K562 (cell line): ENCODE results near the gene ILF2. TPM values are rescaled to one million over a fixed set of nuclear protein-coding genes. Genes with fewer than 3 reads are reported as not detected.

Experiments
- ATAC-seq: fragments of 200-7000 bp; cut with Tn5 transposase; 3 replicates; pipeline ENCODE4 v1.9.1; 2020; ENCODE audit warnings: moderate library complexity
- BruUV-seq: library from RNA; stranded (reverse); fragments of 400-500 nt; replicated peaks from 2 replicates; lab custom pipeline; 2021; lab: Mats Ljungman, UMichigan
- CTCF ChIA-PET: fragments of 300-600 bp; formaldehyde crosslinking; extraction: SDS; loops from one replicate; lab custom pipeline; 2021; ENCODE audit warnings: low intra/inter-chr PET ratio; lab: Yijun Ruan, JAX
- POLR2A ChIA-PET: fragments of 300-600, 350-650 bp; sonication (Branson Sonifier 250); formaldehyde crosslinking; extraction: SDS; loops from one replicate; lab custom pipeline; 2021; ENCODE audit warnings: antibody characterized with exemption, inconsistent platforms; lab: Yijun Ruan, JAX
- DNase-seq, 4 experiments: peaks; one replicate each; pipeline versions ENCODE4 v3.0.0 to v3.0.0-alpha.2; 2011 to 2018; ENCODE audit warnings: low spot score in 3 of 4, mixed read lengths in 3 of 4; ENCODE audit errors: extremely low read depth in 1 of 4
- FAIRE-seq: peaks from 2 replicates; lab custom pipeline; 2011; peaks lifted over from hg19 to GRCh38; lab: Jason Lieb, UNC
- H2AFZ ChIP-seq: 2 replicates; pipeline ENCODE4 v1.6.0; 2011; ENCODE audit warnings: low read depth, low read length, control low read depth, inconsistent platforms
- H3K27ac ChIP-seq: fragments of 200-600 bp; 3 replicates; pipeline ENCODE4 v1.8.0; 2011; ENCODE audit warnings: low read depth, mild to moderate bottlenecking, control low read depth, inconsistent platforms, low read length, moderate library complexity, mixed read lengths; ENCODE audit errors: extremely low read depth
- H3K27me3 ChIP-seq, 2 experiments: fragments of 300-600 bp in 1 of 2; 2 replicates in 1 of 2; 3 replicates in 1 of 2; pipeline versions ENCODE4 v1.6.0 to v1.8.0; 2011; ENCODE audit warnings: inconsistent platforms in 2 of 2, low read length in 2 of 2, mild to moderate bottlenecking in 1 of 2, mixed read lengths in 1 of 2, moderate library complexity in 1 of 2; ENCODE audit not compliant: control insufficient read depth in 2 of 2, insufficient read depth in 2 of 2
- H3K36me3 ChIP-seq: fragments of 300-600 bp; 3 replicates; pipeline ENCODE4 v1.8.0; 2011; ENCODE audit warnings: mild to moderate bottlenecking, low read length, inconsistent platforms; ENCODE audit not compliant: control insufficient read depth, insufficient read depth
- H3K4me1 ChIP-seq, 2 experiments: fragments of 200-600 bp in 1 of 2; replicated peaks in 1 of 2; 2 replicates in 1 of 2; 3 replicates in 1 of 2; pipeline versions ENCODE4 v1.5.1 to v1.8.0; 2011; ENCODE audit warnings: inconsistent platforms in 2 of 2, low read length in 2 of 2, mild to moderate bottlenecking in 1 of 2, mixed read lengths in 1 of 2, moderate library complexity in 1 of 2; ENCODE audit not compliant: control insufficient read depth in 2 of 2, insufficient read depth in 2 of 2
- H3K4me2 ChIP-seq: 2 replicates; pipeline ENCODE4 v1.6.1; 2011; ENCODE audit warnings: low read length, control low read depth, inconsistent platforms, mixed read lengths; ENCODE audit not compliant: insufficient read depth
- H3K4me3 ChIP-seq: fragments of 200-600 bp; sonication (generic), shearing (Covaris generic); 2 replicates; pipeline ENCODE4 v1.5.1; 2016; ENCODE audit warnings: control low read depth, inconsistent platforms
- H3K79me2 ChIP-seq: fragments of 200-600 bp; 3 replicates; pipeline ENCODE4 v1.8.0; 2011; ENCODE audit warnings: low read length, inconsistent platforms; ENCODE audit not compliant: control insufficient read depth, insufficient read depth
- H3K9ac ChIP-seq, 2 experiments: 2 replicates each; pipeline versions ENCODE4 v1.6.0 to v1.6.1; 2011; ENCODE audit warnings: low read depth in 2 of 2, low read length in 2 of 2, control low read depth in 1 of 2, inconsistent platforms in 1 of 2, mild to moderate bottlenecking in 1 of 2, mixed read lengths in 1 of 2; ENCODE audit not compliant: insufficient read depth in 1 of 2
- H3K9me1 ChIP-seq: one replicate; pipeline ENCODE4 v1.6.0; 2011; ENCODE audit warnings: inconsistent platforms, mild to moderate bottlenecking, low read length, moderate library complexity; ENCODE audit not compliant: control insufficient read depth, insufficient read depth
- H3K9me3 ChIP-seq: replicated peaks from 2 replicates; pipeline ENCODE4 v1.5.1; 2011; ENCODE audit warnings: low read depth, low read length, inconsistent platforms; ENCODE audit not compliant: control insufficient read depth, insufficient read depth
- H4K20me1 ChIP-seq: replicated peaks from 2 replicates; pipeline ENCODE4 v1.6.1; 2011; ENCODE audit warnings: low read length, inconsistent platforms, mixed read lengths; ENCODE audit not compliant: control insufficient read depth, insufficient read depth
- CTCF ChIP-seq, 3 experiments: IDR thresholded peaks in 2 of 3; conservative IDR thresholded peaks in 1 of 3; 2 replicates each; pipeline ENCODE4 v1.5.1; 2011 to 2012; ENCODE audit warnings: low read length in 3 of 3, mild to moderate bottlenecking in 3 of 3, control low read depth in 2 of 3, improper control_type of control experiment in 1 of 3, inconsistent platforms in 1 of 3, low read depth in 1 of 3, mixed read lengths in 1 of 3, moderate library complexity in 1 of 3; ENCODE audit not compliant: insufficient read depth in 2 of 3
- GABPB1 ChIP-seq: sonication (generic); formaldehyde crosslinking; IDR thresholded peaks from 2 replicates; pipeline ENCODE4 v1.8.0; 2022; ENCODE audit warnings: mild to moderate bottlenecking, missing genetic modification reagents
- KLF1 ChIP-seq: fragments of 450-650 bp; IDR thresholded peaks from 2 replicates; pipeline ENCODE4 v1.6.1; 2016; ENCODE audit warnings: missing genetic modification characterization, missing compliant biosample characterization
- KLF13 ChIP-seq: fragments of 450-650 bp; IDR thresholded peaks from 2 replicates; pipeline ENCODE4 v1.6.1; 2016; ENCODE audit warnings: missing genetic modification characterization, low read depth, mild to moderate bottlenecking, missing compliant biosample characterization, moderate library complexity, borderline replicate concordance
- KLF16 ChIP-seq: IDR thresholded peaks from 2 replicates; pipeline ENCODE4 v1.6.1; 2016; ENCODE audit warnings: antibody characterized with exemption
- MAX ChIP-seq: sonication (generic); formaldehyde crosslinking; IDR thresholded peaks from 2 replicates; pipeline ENCODE4 v1.9.0; 2022; ENCODE audit warnings: mild to moderate bottlenecking, missing genetic modification reagents
- MYNN ChIP-seq, 2 experiments: sonication (generic); formaldehyde crosslinking in 1 of 2; IDR thresholded peaks; 2 replicates each; pipeline versions ENCODE4 v1.5.0 to v1.6.1; 2016 to 2020; ENCODE audit warnings: antibody characterized with exemption in 1 of 2, missing genetic modification reagents in 1 of 2
- PRMT5 ChIP-seq: sonication (generic); formaldehyde crosslinking; IDR thresholded peaks from 2 replicates; pipeline ENCODE4 v1.5.0; 2020; ENCODE audit warnings: missing genetic modification reagents
- SLC30A9 ChIP-seq: fragments of 250-450 bp; sonication (Bioruptor Pico); IDR thresholded peaks from 2 replicates; pipeline ENCODE4 v1.8.0; 2022; ENCODE audit warnings: mild to moderate bottlenecking, moderate library complexity
- SUPT5H ChIP-seq: fragments of 450-650 bp; IDR thresholded peaks from 2 replicates; pipeline ENCODE4 v1.6.1; 2016
- TGIF2 ChIP-seq: sonication (generic); formaldehyde crosslinking; IDR thresholded peaks from 2 replicates; pipeline ENCODE4 v1.8.1; 2022; ENCODE audit warnings: mild to moderate bottlenecking, missing genetic modification reagents, moderate library complexity
- WGBS: fragments of 100-300 bp; shearing (Covaris generic); methylation state at CpG from one replicate; pipeline ENCODE4 v1.1.6; 2016; ENCODE audit warnings: low coverage, mixed read lengths; ENCODE audit not compliant: insufficient coverage; ENCODE audit errors: missing lambda C conversion rate; 5-methylcytosine and 5-hydroxymethylcytosine counted together
- in situ Hi-C: fragments of 300-500 bp; cut with MboI; formaldehyde crosslinking; loops from 4 replicates; pipeline ENCODE4 v1.15.0; 2018; ENCODE audit warnings: inconsistent platforms, mixed read lengths
- intact Hi-C: fragments of 100-400 bp; cut with micrococcal nuclease; formaldehyde crosslinking; loops from 2 replicates; pipeline ENCODE4 v1.14.2; 2022
- polyA plus RNA-seq, 8 experiments: library from polyadenylated mRNA; depleted of rRNA in 4 of 8; stranded (reverse) in 5 of 8; unstranded in 3 of 8; fragments of >200 nt; fragmentation: Nextera tagmentation in 2 of 8; fragmentation: Illumina TruSeq in 1 of 8; extraction: Ambion mirVana in 2 of 8; extraction: Trizol in 1 of 8; gene quantifications; 2 replicates each; pipeline versions ENCODE4 v1.2.1 to v1.2.3, GENCODE V29; 2011 to 2014; ENCODE audit warnings: inconsistent platforms in 1 of 8, missing spikeins in 1 of 8
- total RNA-seq, 7 experiments: library from RNA; depleted of rRNA in 6 of 7; stranded (reverse); fragments of >200 nt in 6 of 7; fragmentation: Illumina TruSeq in 2 of 7; extraction: Trizol in 2 of 7; gene quantifications; 2 replicates each; pipeline versions ENCODE4 v1.2.1 to v1.2.3, GENCODE V29; 2011 to 2021; ENCODE audit warnings: low replicate concordance in 1 of 7
- TF ChIP-seq, protein P1 (sequence below), 2 experiments: fragments of 450-650 bp; formaldehyde crosslinking in 1 of 2; IDR thresholded peaks; 2 replicates each; pipeline versions ENCODE4 v1.4.0 to v1.6.1; 2014 to 2020; ENCODE audit warnings: mild to moderate bottlenecking in 2 of 2, borderline replicate concordance in 1 of 2, low read depth in 1 of 2

ILF2 gene
- total and polyA plus RNA-seq, 9 of the 15 experiments (the other 6 are each of a cell fraction or from before 2014, with no cell fraction given) = 282 to 726 (median 474) TPM

- WGBS = 31% methylated on average over 5 of the region's 6 CpGs
- no peak overlapping the region for H2AFZ ChIP-seq
- no peak overlapping the region for H3K4me2 ChIP-seq
- in situ Hi-C loops = no loop called here
- BruUV-seq = no TSS peak
- H3K9me3 ChIP-seq = no peaks in the 10 kb centered on the region
- ChIA-PET POLR2A (interaction anchor here (0.7 to 6.8 kb wide), 6 partner anchors 10 to 373 kb away, joined by 3 to 70 read pairs (median 3); partner anchors contain the start of genes RPS27, S100A1 and S100A13), CTCF (no interaction called here)
- no peaks in the 10 kb centered on the region for H3K27me3 ChIP-seq
- H3K4me3 ChIP-seq = no peak overlapping the region
- no peaks in the 10 kb centered on the region for H3K79me2 ChIP-seq
- no peaks in the 10 kb centered on the region for H4K20me1 ChIP-seq
- no peak overlapping the region for H3K27ac ChIP-seq
- H3K9ac ChIP-seq = peak overlapping the region in 1 of 2 experiments; percentile 68; a peak in 1 of 4 replicates
- ATAC-seq (peak; percentile 84), DNase-seq (peak; percentile 65 to 73 (median 68)), FAIRE-seq (peak; percentile 67)
- intact Hi-C loops = no loop called here
- H3K36me3 ChIP-seq = no peaks in the 10 kb centered on the region
- peaks cover 9 to 24% of the 10 kb centered on the region in 2 experiments; a peak in 4 of 5 replicates for H3K4me1 ChIP-seq
- H3K9me1 ChIP-seq = no peaks in the 10 kb centered on the region
- TF ChIP-seq KLF16 = 0 out of 2 replicates have a peak, but pooled peaks have one; percentile 6
- peak; percentile 62 to 77 (median 76) for TF ChIP-seq CTCF (IDR thresholded peaks at IDR 0.05 in 2 of 3, conservative IDR thresholded peaks at IDR 0.05 in 1 of 3; ENCODE audit: insufficient read depth in 2 of 3, low read depth in 1 of 3, low read length in 3 of 3)
- TF ChIP-seq KLF13 (tag) = peak; percentile 99
- no peak for TF ChIP-seq GABPB1 (CRISPR knock-in tag)
- TF ChIP-seq, protein P1, sequence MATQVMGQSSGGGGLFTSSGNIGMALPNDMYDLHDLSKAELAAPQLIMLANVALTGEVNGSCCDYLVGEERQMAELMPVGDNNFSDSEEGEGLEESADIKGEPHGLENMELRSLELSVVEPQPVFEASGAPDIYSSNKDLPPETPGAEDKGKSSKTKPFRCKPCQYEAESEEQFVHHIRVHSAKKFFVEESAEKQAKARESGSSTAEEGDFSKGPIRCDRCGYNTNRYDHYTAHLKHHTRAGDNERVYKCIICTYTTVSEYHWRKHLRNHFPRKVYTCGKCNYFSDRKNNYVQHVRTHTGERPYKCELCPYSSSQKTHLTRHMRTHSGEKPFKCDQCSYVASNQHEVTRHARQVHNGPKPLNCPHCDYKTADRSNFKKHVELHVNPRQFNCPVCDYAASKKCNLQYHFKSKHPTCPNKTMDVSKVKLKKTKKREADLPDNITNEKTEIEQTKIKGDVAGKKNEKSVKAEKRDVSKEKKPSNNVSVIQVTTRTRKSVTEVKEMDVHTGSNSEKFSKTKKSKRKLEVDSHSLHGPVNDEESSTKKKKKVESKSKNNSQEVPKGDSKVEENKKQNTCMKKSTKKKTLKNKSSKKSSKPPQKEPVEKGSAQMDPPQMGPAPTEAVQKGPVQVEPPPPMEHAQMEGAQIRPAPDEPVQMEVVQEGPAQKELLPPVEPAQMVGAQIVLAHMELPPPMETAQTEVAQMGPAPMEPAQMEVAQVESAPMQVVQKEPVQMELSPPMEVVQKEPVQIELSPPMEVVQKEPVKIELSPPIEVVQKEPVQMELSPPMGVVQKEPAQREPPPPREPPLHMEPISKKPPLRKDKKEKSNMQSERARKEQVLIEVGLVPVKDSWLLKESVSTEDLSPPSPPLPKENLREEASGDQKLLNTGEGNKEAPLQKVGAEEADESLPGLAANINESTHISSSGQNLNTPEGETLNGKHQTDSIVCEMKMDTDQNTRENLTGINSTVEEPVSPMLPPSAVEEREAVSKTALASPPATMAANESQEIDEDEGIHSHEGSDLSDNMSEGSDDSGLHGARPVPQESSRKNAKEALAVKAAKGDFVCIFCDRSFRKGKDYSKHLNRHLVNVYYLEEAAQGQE (IDR thresholded peaks at IDR 0.05; ENCODE audit: borderline replicate concordance) = peak; percentile 40; the same call in 1 of the 2 replicates
- TF ChIP-seq, protein P1 (CRISPR knock-in tag; IDR thresholded peaks at IDR 0.05; ENCODE audit: low read depth) = no peak
- no peak for TF ChIP-seq MAX (CRISPR knock-in tag)
- TF ChIP-seq SLC30A9 (CRISPR knock-in tag) = no peak
- TF ChIP-seq KLF1 (tag) = peak; percentile 98
- no peak for TF ChIP-seq TGIF2 (CRISPR knock-in tag)
- TF ChIP-seq PRMT5 (CRISPR knock-in tag) = no peak
- 0 out of 2 replicates have a peak, but pooled peaks have one; percentile 46 for TF ChIP-seq MYNN (IDR thresholded peaks at IDR 0.05)
- TF ChIP-seq MYNN (CRISPR knock-in tag; IDR thresholded peaks at IDR 0.05) = no peak
- TF ChIP-seq SUPT5H = no peak
Measured at GRCh38 chr1:153617663-153618062, 53.1 kb downstream of the ILF2 start.
